Hair follicle dermal papilla cell (primary cell): ENCODE results near the gene MID1IP1. TPM values are rescaled to one million over a fixed set of nuclear protein-coding genes. Genes with fewer than 3 reads are reported as not detected.

Experiments
- total RNA-seq: library from RNA; depleted of rRNA; stranded (reverse); fragments of >200 nt; gene quantifications from 2 replicates; pipeline ENCODE4 v1.2.3, GENCODE V29; 2012

MID1IP1 gene
- total RNA-seq = 83.7 and 91.0 TPM in 2 replicates

GRCh38 chrX:38800981-38801845 is at the start of gene MID1IP1:
MID1IP1 (plus strand) TSS chrX:38801459; CDS start chrX:38804947, 3,488 bp downstream.

Other genes starting within 250 kb of the MID1IP1 start
- not detected in 2 replicates for gene TSPAN7, start 239.9 kb upstream of the MID1IP1 start, total RNA-seq